IPS-18c (cell line): Measurements from ENCODE around the gene PCGF2.
A peak's percentile ranks its signal among the peaks of the same experiment; 100 is the strongest.

Experiments used
- H3K4me3 ChIP-seq: 2 replicates; pipeline ENCODE4 v1.7.0; 2013; ENCODE audit warnings: low read depth, mild to moderate bottlenecking, low read length, moderate library complexity; ENCODE audit not compliant: insufficient read depth
- H3K9me3 ChIP-seq: one replicate; pipeline ENCODE4 v1.6.1; 2013; ENCODE audit warnings: mild to moderate bottlenecking, low read length, moderate library complexity; ENCODE audit not compliant: control insufficient read depth, insufficient read depth

The PCGF2 gene

DNA sequence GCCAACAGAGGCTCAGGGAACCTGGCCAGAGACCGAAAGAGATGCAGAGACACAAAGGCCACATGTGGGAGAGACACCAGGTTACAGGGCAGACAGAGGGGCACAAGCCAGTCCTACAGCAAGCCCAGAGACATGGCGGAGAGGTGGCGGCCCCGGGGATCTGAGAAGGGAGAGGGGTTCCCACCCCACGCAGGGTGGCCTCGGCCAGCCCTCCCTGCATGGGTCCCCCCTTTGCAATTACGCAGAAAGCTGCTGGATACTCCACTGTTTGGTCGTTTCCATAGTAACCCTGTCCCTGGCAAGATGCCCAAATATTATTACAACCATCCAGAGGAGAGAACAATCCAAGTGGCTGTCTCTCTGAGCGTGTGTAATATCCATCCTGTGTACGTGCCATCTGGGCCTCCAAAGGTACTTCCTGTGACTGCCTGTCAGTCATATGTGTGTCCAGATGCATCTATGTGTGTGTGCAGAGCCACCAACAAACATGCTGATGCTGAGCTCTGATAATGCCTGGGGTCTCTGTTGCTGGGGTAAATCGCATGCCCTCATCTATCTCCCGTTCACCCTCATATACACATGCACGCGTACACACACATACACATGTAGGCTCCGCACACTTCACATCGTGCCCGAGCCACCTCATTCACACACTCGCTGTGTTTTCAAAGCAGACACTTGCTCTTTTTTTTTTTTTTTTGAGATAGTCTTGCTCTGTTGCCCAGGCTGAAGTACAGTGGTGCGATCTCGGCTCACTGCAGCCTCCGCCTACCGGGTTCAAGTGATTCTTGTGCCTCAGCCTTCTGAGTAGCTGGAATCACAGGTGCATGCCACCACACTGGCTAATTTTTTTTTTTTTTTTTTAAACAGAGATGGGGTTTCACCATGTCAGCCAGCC, 5.5 kb downstream of the PCGF2 start:
- peaks cover 2% of the 10 kb centered on the region for H3K9me3 ChIP-seq
- H3K4me3 ChIP-seq = no peak overlapping the region

DNA sequence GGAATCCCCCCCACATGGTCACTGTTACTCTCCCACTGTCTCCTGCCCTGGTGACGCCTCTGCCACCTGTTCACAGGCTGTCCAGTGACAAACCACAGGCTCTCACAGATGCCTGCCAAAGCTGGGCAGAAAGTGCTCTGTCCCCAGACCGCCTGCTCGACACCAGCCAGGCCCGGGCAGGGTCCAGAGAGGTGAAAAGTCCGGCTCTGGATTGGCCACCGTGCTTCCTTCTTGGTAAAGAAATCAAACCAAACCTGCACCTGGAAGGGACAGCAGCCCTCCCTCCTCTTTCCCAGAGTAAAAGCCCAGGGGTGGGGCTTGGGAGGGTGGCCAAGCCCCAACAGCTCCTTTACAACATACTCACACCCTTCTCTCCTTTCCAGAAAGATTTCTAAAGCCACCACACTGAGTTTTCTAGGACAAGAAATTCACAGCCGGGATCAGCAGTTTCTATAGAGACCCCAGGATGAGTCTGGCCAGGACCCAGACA, 6.2 kb downstream of the PCGF2 start:
- Histone ChIP-seq H3K4me3 (no peak overlapping the region), H3K9me3 (no peaks in the 10 kb centered on the region)

DNA sequence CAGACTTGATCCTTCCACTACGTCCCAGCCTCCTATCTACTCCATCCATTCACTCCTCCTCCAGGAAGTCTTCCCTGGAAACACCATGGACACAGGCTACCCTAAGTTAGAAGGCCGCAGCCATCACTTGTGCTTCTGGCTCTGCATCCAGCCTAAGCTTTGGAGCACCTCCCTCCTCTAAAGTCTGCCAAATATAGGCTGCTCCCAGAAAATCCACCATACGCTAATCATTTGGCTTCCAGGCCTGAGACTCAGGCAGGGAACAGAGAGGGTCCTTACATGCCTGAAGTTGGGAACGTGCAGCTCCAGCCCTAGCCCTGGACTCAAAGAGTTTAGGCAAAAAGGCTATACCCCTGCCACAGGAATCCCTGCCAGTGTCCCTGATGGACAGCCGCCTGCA, 6.7 kb downstream of the PCGF2 start:
- H3K4me3 ChIP-seq = no peak overlapping the region
- H3K9me3 ChIP-seq = no peaks in the 10 kb centered on the region

DNA sequence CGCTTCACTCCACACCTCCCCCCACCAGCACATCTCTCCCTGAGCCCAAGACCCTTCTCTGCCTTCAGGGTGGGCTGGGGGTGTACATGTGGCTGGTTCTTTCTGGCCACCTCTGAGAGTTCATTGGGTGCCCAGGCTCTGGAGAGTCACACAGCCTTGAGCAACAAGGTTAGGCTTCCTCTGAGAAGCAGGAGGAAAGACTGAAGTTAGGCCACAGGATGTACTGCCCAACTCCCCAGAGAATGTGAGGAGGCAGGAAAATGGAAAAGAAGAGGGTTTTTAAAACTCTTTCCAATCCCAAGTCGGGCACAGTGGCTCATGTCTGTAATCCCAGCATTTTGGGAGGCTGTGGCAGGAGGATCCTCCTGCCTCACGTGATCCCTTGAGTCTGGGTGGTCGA, 7.3 kb downstream of the PCGF2 start:
- no peak overlapping the region for H3K4me3 ChIP-seq
- no peaks in the 10 kb centered on the region for H3K9me3 ChIP-seq

DNA sequence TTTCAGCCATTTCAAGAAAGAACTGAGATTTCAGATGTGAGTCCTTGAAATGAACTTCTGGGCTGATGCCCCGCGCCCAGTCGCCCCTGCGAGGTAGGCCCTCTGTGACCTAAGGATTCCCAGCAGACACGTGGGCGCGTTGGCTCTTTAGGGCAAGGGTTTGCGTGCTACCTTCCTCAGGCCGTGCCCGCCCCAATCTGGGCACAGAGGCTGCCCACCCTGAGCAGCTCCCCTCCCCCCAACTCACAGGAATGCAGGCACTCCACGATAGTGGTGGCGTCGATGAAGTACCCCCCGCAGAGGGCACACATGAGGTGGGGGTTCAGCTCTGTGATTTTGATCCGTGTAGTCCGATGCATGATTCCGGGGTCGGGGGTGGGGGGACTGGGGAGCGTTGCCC, 8.1 kb downstream of the PCGF2 start:
- Histone ChIP-seq H3K9me3 (no peaks in the 10 kb centered on the region), H3K4me3 (no peak overlapping the region)

DNA sequence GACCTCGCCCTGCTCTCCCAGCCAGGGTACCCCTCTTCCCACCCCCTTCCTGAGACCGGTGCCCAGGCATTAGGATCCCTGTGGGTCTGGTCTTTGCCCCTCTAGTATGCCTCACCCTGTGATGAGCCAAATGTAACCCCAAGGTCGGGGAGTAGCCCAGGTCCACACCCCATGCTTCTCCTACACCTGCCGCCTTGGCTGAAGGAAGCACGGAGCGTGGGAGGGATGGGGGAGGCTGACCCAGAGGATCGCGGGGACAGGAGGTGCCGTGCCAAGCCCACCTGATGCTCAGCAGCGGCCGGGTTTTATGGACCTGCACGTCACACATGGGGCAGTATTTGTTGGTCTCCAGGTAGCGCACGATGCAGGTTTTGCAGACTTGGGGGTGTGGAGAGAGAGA, 8.8 kb downstream of the PCGF2 start:
- H3K4me3 ChIP-seq = no peak overlapping the region
- no peaks in the 10 kb centered on the region for H3K9me3 ChIP-seq

DNA sequence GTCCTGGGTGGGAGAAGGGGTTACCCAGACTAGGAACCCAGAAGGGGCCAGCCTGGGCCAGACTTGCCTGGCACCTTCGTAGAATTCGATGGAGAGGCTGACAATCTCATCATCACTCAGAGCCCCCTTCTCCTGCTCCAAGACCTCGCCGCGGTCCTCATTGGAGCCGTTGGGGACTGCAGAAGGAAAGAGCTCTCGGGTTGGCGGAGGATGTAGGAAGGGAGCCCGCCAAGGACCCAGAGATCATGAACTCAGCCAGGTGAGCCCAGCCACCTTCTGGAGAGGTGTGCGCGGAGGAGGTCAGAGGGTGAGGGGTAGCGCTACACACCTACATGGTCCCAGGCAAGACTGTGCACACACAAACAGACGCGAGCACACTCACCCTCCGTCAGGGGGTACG, 9.4 kb downstream of the PCGF2 start:
- no peaks in the 10 kb centered on the region for H3K9me3 ChIP-seq
- H3K4me3 ChIP-seq = no peak overlapping the region

DNA sequence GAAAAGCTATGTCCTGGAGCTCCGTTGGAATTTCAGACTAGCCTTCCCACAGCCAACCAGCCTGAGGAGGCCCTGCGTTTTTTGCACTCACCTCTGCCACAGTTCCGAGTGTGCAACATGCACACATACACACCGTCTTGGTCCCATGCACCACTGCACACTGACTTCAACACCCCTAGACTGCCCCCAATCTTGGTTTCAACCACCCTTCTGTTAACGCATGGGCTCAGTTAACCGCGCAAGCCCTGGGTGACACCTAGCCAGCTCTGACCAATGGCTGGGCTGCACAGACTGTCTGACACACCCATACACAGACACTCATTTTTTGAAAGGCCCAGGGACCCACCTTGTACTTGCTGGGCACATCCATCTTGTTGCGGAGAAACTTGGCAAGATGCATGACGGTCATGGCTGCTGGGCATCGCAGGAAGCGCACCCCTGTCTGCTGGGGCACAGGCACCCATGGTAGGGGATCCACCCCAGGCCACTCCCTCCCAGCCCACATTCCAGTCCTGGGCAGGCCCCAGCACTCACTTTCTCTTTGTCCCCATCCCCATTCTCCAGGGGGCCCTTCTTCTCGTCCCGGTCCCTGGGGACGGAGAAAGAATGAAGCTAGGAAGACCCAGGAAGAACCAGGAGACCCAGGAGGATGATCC, 10.0 kb downstream of the PCGF2 start:
- no peaks in the 10 kb centered on the region for H3K9me3 ChIP-seq

DNA sequence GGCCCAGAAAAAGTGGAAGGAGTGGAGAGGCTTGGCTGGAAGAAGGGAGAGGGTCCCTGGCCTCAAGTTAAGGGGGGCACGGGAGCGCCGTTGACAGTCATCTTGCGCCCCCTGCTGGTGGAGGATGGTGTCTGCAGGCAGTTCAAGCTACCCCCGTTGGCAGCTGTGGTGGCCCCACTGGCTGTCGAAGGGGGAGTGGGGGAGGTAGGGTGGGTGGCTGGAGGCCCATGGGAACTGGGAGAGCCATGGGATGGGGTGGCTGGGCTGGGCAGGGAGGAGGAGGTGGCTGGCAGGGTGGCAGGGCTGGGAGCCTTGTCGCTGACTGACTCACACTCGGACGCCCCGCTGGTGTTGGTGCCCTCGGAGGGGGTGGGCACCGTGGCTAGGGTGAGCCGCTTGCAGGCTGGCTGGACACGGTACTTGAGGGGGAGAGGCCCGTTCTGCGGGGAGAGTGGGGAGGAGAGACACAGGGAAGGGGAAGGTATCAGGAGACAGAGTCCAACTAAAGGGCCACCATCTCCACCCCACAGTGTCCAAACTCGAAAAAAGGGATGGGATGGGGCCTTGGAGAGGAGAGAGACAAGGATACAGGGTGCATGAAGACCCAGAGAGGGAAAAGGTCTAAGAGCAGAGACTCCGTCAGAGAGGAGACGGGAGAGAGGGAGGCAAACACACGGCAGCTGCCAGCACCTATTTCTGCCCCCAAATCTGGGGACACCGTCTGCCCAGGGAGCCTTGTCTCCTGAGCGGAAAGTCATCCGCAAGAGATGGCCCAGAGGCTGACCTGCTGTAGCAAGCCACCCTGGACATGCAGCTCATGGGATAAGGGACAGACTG, 12.8 kb downstream of the PCGF2 start:
- Histone ChIP-seq H3K4me3 (no peak overlapping the region), H3K9me3 (no peaks in the 10 kb centered on the region)

More for the DNA sequence above, 10.0 kb downstream of the PCGF2 start:
- no peak overlapping the region for H3K4me3 ChIP-seq

DNA sequence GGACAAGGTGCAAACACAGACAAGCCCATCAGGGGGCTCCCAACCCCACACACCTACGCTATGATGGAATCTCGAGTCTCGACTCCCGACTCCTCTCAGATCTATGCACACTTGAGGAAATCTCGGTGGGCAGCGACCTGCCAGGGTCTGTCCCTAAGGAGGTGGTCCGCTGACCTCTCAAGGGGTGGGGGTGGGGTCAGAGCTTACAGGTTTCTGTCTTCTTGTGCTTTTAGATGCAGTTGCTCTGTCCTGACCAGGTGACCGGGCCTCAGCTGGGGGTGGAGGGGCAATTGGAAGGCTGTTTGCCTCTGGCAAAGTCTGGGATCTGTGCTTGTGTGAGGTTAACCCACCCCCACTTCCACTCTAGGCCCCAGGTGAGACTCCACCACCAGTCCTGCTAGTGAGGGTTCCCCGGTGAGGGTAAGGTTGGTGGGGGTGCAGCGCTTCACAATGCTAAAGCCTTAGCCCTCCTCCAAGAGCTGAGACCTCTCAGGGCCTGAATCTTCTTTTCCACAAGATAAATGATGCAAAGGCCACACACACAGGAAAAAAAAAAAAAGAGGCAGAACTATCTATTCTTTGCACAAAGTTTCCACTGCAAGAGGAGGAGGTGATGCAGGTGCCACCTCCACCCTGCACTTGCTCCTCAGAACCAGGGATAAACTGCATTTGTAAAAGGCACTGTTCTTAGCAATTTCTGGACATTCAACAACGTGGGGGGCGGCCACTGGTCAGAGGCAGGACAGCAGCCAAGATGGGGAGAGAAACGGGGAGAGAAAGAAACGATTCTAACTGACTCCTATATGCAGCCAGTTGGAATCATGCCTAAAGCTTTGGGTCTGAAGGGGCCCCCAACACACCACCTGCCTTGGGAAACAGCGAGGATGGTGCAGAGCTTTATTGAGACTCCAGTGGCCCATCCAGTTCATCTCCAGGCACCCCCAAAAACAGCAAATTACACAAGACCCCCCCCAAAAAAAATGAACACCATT, 13.9 kb downstream of the PCGF2 start:
- Histone ChIP-seq H3K9me3 (no peaks in the 10 kb centered on the region), H3K4me3 (no peak overlapping the region)

DNA sequence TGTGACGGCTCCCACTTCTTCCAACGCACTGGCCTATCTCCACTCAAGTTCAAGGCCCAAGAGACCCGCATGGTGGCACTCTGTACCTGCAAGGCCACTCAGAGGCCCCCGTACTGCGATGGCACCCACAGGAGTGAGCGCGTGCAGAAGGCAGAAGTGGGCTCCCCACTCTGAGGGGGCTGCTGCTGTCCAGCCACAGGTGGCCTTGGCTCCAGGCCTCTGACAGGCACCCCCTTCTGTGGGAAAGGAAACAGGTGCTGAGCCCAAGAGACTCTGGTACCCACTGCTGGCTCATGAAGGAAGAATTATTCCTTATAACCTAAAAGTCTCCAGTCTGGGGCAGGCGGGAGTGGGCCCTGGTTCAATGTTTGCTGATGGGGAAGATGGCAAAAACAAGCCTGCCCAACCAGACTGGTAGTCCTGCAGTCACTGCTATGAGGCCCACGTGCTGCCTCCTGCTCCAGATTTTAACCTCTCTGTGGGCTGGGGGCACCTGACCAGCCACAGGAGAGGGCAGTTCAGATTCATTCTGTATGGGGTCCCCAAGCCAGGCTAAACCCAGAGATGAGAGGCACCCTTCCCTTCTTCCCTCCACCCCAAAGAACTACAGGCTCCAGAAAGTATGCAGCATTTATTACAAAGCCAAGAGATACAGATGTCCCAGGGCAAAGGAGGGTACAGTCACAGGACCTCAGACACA, 14.7 kb downstream of the PCGF2 start:
- Histone ChIP-seq H3K4me3 (no peak overlapping the region), H3K9me3 (no peaks in the 10 kb centered on the region)

DNA sequence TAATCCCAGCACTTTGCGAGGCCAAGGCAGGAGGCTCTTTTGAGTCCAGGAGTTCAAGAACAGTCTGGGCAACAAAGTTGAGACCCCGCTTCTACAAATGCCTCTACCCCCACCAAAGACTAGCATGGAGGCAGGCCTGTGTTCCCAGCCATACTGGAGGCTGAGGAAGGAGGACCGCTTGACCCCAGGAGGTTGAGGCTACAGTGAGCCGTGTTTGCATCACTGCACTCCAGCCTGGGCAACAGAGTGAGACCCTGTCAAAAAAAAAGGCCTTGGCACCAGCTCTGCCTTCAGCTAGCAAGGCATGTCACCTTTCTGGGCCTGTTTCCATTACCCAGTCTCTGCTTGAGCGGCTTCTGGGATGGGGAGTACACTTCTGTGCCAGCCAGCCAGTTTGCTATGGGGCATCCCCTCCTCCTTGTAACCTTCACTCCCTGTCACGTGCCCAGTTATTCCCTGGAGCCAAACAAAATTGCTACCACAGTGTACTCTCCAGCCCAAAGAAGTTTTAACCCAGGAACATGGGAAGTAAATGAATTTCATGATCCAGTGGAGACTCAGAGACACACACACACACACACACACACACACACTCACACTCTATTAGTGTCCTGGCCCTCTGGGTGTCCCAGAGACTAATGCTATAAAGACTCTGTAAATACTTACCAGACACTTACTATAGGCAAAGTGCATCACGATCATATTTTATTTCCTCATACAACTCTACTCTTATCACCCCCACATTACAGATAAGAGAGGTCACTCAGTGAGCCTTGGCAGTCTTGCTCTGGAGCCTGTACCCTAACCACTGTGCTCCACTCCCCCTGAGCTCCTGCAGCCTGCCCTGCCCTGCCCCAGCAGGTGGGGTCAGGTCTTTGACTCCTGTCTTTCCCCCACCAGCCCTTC, 15.5 kb downstream of the PCGF2 start:
- Histone ChIP-seq H3K4me3 (no peak overlapping the region), H3K9me3 (no peaks in the 10 kb centered on the region)

DNA sequence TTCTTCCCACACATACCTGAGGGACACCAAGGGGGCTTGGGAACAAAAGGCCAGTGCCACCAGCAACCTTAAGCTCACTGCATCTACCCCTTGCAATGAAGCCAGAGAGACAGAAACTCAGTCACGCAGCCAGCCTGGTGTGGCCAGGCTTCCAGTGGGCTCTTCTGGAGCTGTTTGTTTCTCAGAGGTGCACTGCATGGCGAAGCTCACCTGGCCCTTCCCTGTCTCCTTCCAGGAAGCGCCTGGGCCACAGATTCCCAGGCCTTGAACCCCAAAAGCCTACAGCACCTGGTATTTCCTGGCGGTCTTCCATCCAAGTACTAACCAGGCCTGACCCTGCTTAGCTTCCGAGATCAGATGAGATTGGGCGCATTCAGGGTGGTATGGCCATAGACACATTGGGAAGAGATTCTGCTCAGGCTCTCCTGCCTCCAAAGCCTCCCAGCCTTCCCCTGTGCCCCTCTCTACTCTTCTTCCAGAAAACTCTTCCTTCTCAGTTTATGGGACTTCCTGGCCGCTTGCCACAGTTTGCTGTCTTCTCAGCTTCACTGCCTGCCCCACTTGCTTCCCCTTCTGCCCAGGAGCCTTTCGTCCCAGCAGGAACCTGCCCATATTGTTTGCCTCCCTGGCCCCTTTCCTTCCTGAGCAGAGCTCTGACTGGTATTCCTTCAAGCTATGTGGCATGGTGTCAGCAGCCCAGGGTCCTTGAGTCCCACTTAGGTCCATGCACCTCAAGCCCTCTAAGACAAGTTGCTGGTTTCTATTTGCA, 16.4 kb downstream of the PCGF2 start:
- no peak overlapping the region; the same call in 1 of the 2 replicates for H3K4me3 ChIP-seq
- H3K9me3 ChIP-seq = no peaks in the 10 kb centered on the region

DNA sequence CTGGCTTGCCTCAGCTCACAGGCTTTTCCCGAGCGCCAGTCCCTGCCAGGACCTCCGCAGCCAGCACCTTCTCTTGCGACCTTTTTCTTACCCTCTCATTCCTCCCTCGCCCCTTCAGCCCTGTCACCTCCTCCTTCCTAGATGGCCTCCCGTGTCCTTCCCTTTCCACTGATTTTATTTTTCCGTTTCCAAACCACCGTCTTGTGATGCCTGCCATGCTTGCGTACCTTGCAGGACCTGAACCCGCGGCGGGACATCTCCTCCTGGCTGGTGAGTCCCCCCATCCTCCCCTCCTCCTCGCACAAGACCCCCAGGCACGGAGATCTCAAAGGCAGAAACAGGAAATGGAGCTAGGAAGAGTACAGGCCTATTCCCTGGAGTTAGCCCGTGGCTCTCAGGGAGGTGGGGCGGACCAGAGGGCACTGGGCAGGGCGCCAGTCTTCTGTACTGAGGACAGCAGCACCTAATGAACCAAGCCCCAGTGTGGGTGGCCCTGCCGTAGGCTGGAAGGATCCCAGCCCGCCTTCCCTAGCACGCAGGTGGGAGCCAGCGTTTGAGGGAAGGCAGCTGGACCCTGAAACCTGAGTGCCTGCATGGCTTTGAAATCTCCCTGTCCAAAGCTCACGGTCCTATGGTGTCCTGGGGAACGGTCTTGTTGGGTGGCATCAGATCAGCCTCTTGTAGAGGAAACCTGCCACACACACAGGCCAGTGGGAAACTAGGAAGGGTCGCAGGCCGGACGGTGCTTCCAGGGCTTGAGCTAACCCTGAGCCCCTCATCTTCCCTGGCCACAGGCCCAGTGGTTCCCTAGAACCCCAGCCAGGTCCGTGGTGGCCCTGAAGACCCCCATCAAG, 17.4 kb downstream of the PCGF2 start:
- Histone ChIP-seq H3K4me3 (peak overlapping the region; percentile 78), H3K9me3 (no peaks in the 10 kb centered on the region)
